IMR-90 (cell line): ENCODE results near the gene TMEM72. TPM values are rescaled to one million over a fixed set of nuclear protein-coding genes. Genes with fewer than 3 reads are reported as not detected.
A peak's percentile ranks its signal among the peaks of the same experiment; 100 is the strongest.

Experiments used
- ATAC-seq: fragments of 200-7000 bp; cut with Tn5 transposase; 2 replicates; pipeline ENCODE4 v1.9.1; 2020; ENCODE audit warnings: low read depth, mild to moderate bottlenecking, moderate library complexity
- BruUV-seq: library from RNA; stranded (reverse); fragments of 400-500 nt; replicated peaks from 2 replicates; lab custom pipeline; 2021; lab: Mats Ljungman, UMichigan
- CTCF ChIA-PET: fragments of 300-600 bp; formaldehyde crosslinking; extraction: SDS; loops from one replicate; lab custom pipeline; 2021; ENCODE audit warnings: antibody characterized with exemption; lab: Yijun Ruan, JAX
- POLR2A ChIA-PET: fragments of 300-600 bp; sonication (Branson Sonifier 250); formaldehyde crosslinking; loops from one replicate; lab custom pipeline; 2022; ENCODE audit warnings: antibody characterized with exemption; ENCODE audit not compliant: unreplicated experiment; lab: Charles Lee
- DNase-seq: peaks from one replicate; pipeline ENCODE4 v3.0.0; 2013
- H2AFZ ChIP-seq: replicated peaks from 2 replicates; pipeline ENCODE3; 2013; ENCODE audit warnings: low read length, mild to moderate bottlenecking; ENCODE audit not compliant: poor library complexity
- H2AK5ac ChIP-seq: 2 replicates; pipeline ENCODE4 v1.6.1; 2013; ENCODE audit warnings: low read depth, low read length, inconsistent platforms
- H2AK9ac ChIP-seq: replicated peaks from 2 replicates; pipeline ENCODE3; 2013; ENCODE audit warnings: mild to moderate bottlenecking, low read depth, low read length, moderate library complexity; ENCODE audit not compliant: poor library complexity
- H2BK120ac ChIP-seq: 2 replicates; pipeline ENCODE4 v1.6.1; 2013; ENCODE audit warnings: low read depth, low read length, inconsistent platforms
- H2BK15ac ChIP-seq: 3 replicates; pipeline ENCODE4 v1.6.1; 2013; ENCODE audit warnings: low read depth, low read length, inconsistent platforms
- H2BK20ac ChIP-seq: 2 replicates; pipeline ENCODE4 v1.6.1; 2013; ENCODE audit warnings: low read depth, mild to moderate bottlenecking, inconsistent platforms, low read length, moderate library complexity
- H2BK5ac ChIP-seq: 2 replicates; pipeline ENCODE4 v1.6.1; 2013; ENCODE audit warnings: mild to moderate bottlenecking, low read depth, low read length, inconsistent platforms; ENCODE audit not compliant: poor library complexity, severe bottlenecking
- H3K14ac ChIP-seq: replicated peaks from 2 replicates; pipeline ENCODE4 v1.6.1; 2013; ENCODE audit warnings: low read depth, low read length, inconsistent platforms
- H3K18ac ChIP-seq: 2 replicates; pipeline ENCODE4 v1.6.1; 2013; ENCODE audit warnings: low read depth, low read length, control low read depth
- H3K23ac ChIP-seq: 2 replicates; pipeline ENCODE4 v1.6.1; 2013; ENCODE audit warnings: low read depth, low read length, inconsistent platforms
- H3K27ac ChIP-seq: 2 replicates; pipeline ENCODE4 v1.5.1; 2013; ENCODE audit warnings: mild to moderate bottlenecking, control low read depth, low read length; ENCODE audit not compliant: insufficient read depth
- H3K27me3 ChIP-seq: 2 replicates; pipeline ENCODE4 v1.6.1; 2013; ENCODE audit warnings: low read length; ENCODE audit not compliant: control insufficient read depth, insufficient read depth
- H3K36me3 ChIP-seq: 2 replicates; pipeline ENCODE4 v1.6.1; 2013; ENCODE audit warnings: low read length, mixed read lengths; ENCODE audit not compliant: control insufficient read depth, insufficient read depth
- H3K4ac ChIP-seq: 2 replicates; pipeline ENCODE4 v1.6.1; 2013; ENCODE audit warnings: low read depth, low read length, inconsistent platforms
- H3K4me1 ChIP-seq: 2 replicates; pipeline ENCODE4 v1.6.1; 2013; ENCODE audit warnings: low read length, mixed read lengths; ENCODE audit not compliant: control insufficient read depth, insufficient read depth
- H3K4me2 ChIP-seq: 2 replicates; pipeline ENCODE4 v1.6.1; 2013; ENCODE audit warnings: low read depth, mild to moderate bottlenecking, control low read depth, low read length, moderate library complexity
- H3K4me3 ChIP-seq: 2 replicates; pipeline ENCODE4 v1.5.1; 2013; ENCODE audit warnings: low read depth, mild to moderate bottlenecking, control low read depth, low read length, moderate library complexity; ENCODE audit not compliant: insufficient read depth
- H3K56ac ChIP-seq: 2 replicates; pipeline ENCODE4 v1.6.1; 2013; ENCODE audit warnings: low read length, inconsistent platforms; ENCODE audit not compliant: insufficient read depth; ENCODE audit errors: extremely low read depth
- H3K79me1 ChIP-seq, 2 experiments: 2 replicates each; pipeline ENCODE4 v1.6.1; 2013; ENCODE audit warnings: low read length in 2 of 2, inconsistent platforms in 1 of 2, low read depth in 1 of 2
- H3K9ac ChIP-seq: 2 replicates; pipeline ENCODE4 v1.6.1; 2013; ENCODE audit warnings: low read depth, low read length, control low read depth
- H3K9me1 ChIP-seq: 2 replicates; pipeline ENCODE4 v1.6.1; 2013; ENCODE audit warnings: low read length, inconsistent platforms; ENCODE audit not compliant: insufficient read depth
- H3K9me3 ChIP-seq: 2 replicates; pipeline ENCODE4 v1.6.1; 2013; ENCODE audit warnings: low read length; ENCODE audit not compliant: control insufficient read depth, insufficient read depth
- H4K20me1 ChIP-seq: 2 replicates; pipeline ENCODE4 v1.6.1; 2013; ENCODE audit warnings: low read length, inconsistent platforms; ENCODE audit not compliant: insufficient read depth
- H4K5ac ChIP-seq: 2 replicates; pipeline ENCODE4 v1.6.1; 2013; ENCODE audit warnings: mild to moderate bottlenecking, low read depth, low read length, control low read depth
- H4K8ac ChIP-seq, 2 experiments: 2 replicates each; pipeline ENCODE4 v1.6.1; 2013; ENCODE audit warnings: low read depth in 2 of 2, low read length in 2 of 2, control low read depth in 1 of 2, inconsistent platforms in 1 of 2
- H4K91ac ChIP-seq: 2 replicates; pipeline ENCODE4 v1.6.1; 2013; ENCODE audit warnings: low read depth, low read length, inconsistent platforms; ENCODE audit not compliant: insufficient read depth
- BHLHE40 ChIP-seq: fragments of 150-350 bp; IDR thresholded peaks from 2 replicates; pipeline ENCODE4 v1.6.1; 2016; ENCODE audit warnings: mild to moderate bottlenecking, low read depth, low read length
- CEBPB ChIP-seq: IDR thresholded peaks from 2 replicates; pipeline ENCODE4 v1.6.1; 2012; ENCODE audit warnings: low read depth, low read length, improper control_type of control experiment
- CHD1 ChIP-seq: IDR thresholded peaks from 2 replicates; pipeline ENCODE4 v1.6.1; 2012; ENCODE audit warnings: low read depth, low read length, improper control_type of control experiment
- CTCF ChIP-seq: conservative IDR thresholded peaks from 2 replicates; pipeline ENCODE4 v1.5.1; 2012; ENCODE audit warnings: mild to moderate bottlenecking, low read depth, low read length, improper control_type of control experiment
- FOS ChIP-seq: fragments of 150-350 bp; IDR thresholded peaks from 2 replicates; pipeline ENCODE4 v1.6.1; 2016; ENCODE audit warnings: low read depth, low read length
- MAFK ChIP-seq: IDR thresholded peaks from 2 replicates; pipeline ENCODE4 v1.6.1; 2012; ENCODE audit warnings: low read depth, low read length, improper control_type of control experiment
- MAZ ChIP-seq: IDR thresholded peaks from 2 replicates; pipeline ENCODE4 v1.6.1; 2012; ENCODE audit warnings: low read depth, mild to moderate bottlenecking, low read length, improper control_type of control experiment, moderate library complexity, borderline replicate concordance
- MXI1 ChIP-seq: IDR thresholded peaks from 2 replicates; pipeline ENCODE4 v1.6.1; 2012; ENCODE audit warnings: low read depth, mild to moderate bottlenecking, low read length, moderate library complexity, borderline replicate concordance
- NFE2L2 ChIP-seq: fragments of 150-350 bp; IDR thresholded peaks from 2 replicates; pipeline ENCODE4 v1.6.1; 2016; ENCODE audit warnings: low read depth, mild to moderate bottlenecking, low read length
- POLR2A ChIP-seq: IDR thresholded peaks from 2 replicates; pipeline ENCODE4 v1.6.1; 2012; ENCODE audit warnings: mild to moderate bottlenecking, low read depth, low read length
- RAD21 ChIP-seq: IDR thresholded peaks from 2 replicates; pipeline ENCODE4 v1.6.1; 2012; ENCODE audit warnings: low read length, improper control_type of control experiment
- RFX5 ChIP-seq: IDR thresholded peaks from 2 replicates; pipeline ENCODE4 v1.8.0; 2012; ENCODE audit warnings: low read depth, mild to moderate bottlenecking, low read length, moderate library complexity
- SMC3 ChIP-seq: fragments of 150-350 bp; IDR thresholded peaks from 2 replicates; pipeline ENCODE4 v1.6.1; 2016; ENCODE audit warnings: low read depth, mild to moderate bottlenecking, antibody characterized with exemption, low read length, moderate library complexity
- USF2 ChIP-seq: fragments of 150-350 bp; IDR thresholded peaks from 2 replicates; pipeline ENCODE4 v1.6.1; 2017; ENCODE audit warnings: mild to moderate bottlenecking, antibody characterized with exemption, low read length, low read depth
- WGBS, 2 experiments: methylation state at CpG; one replicate each; pipeline versions ENCODE4 v1.1.5 to v1.1.7; 2013; ENCODE audit warnings: missing lambda C conversion rate in 2 of 2; ENCODE audit not compliant: insufficient read length in 1 of 2; ENCODE audit errors: extremely low coverage in 2 of 2; 5-methylcytosine and 5-hydroxymethylcytosine counted together
- dilution Hi-C: fragments of 300-500 bp; cut with HindIII; formaldehyde crosslinking; loops from one replicate; pipeline ENCODE4 v1.14.3; 2018; ENCODE audit warnings: low sequenced_read_pairs; ENCODE audit not compliant: unreplicated experiment
- in situ Hi-C: fragments of 300-500 bp; cut with MboI; formaldehyde crosslinking; loops from 3 replicates; pipeline ENCODE4 v1.14.3; 2019; ENCODE audit warnings: low sequenced_read_pairs, inconsistent platforms, mixed read lengths
- intact Hi-C: fragments of 100-400 bp; cut with micrococcal nuclease; formaldehyde crosslinking; loops from 2 replicates; pipeline ENCODE4 v1.10.0; 2022
- polyA plus RNA-seq, 3 experiments: library from polyadenylated mRNA; depleted of rRNA; stranded (reverse); fragments of >200 nt; gene quantifications; 2 replicates each; pipeline ENCODE4 v1.2.3, GENCODE V29; 2012; ENCODE audit warnings: low replicate concordance in 1 of 3
- total RNA-seq: library from RNA; depleted of rRNA; stranded (reverse); fragments of >200 nt; gene quantifications from 2 replicates; pipeline ENCODE4 v1.2.3, GENCODE V29; 2012

The TMEM72 gene
- total and polyA plus RNA-seq, 2 of the 4 experiments (the other 2 are of a cell fraction): not detected

GRCh38 chr10:44925811-44926750 is 14.9 kb downstream of the TMEM72 start:
- H2BK15ac ChIP-seq: no peak overlapping the region
- ChIA-PET CTCF (no interaction called here), POLR2A (no interaction called here)
- intact Hi-C loops (no loop called here), dilution Hi-C loops (no loop called here), in situ Hi-C loops (no loop called here)
- ATAC-seq (no peak), DNase-seq (no peak)
- H3K4me3 ChIP-seq: no peak overlapping the region
- H3K27me3 ChIP-seq: peaks cover 26% of the 10 kb centered on the region
- TF ChIP-seq NFE2L2 (no peak), MAZ (no peak), MXI1 (no peak), SMC3 (no peak), FOS (no peak), POLR2A (no peak), RFX5 (no peak), USF2 (no peak), BHLHE40 (no peak), MAFK (no peak), CHD1 (no peak), RAD21 (no peak), CEBPB (no peak), CTCF (no peak)
- H3K4ac ChIP-seq: no peak overlapping the region
- H3K23ac ChIP-seq: no peak overlapping the region
- WGBS, 2 experiments: 76% methylated on average over 7 of the region's 16 CpGs; no CpG with 5 or more reads in 1 of the 2 experiments
- no peaks in the 10 kb centered on the region for H4K20me1 ChIP-seq
- H4K5ac ChIP-seq: no peak overlapping the region
- H2BK5ac ChIP-seq: peak overlapping the region; percentile 57
- no peaks in the 10 kb centered on the region for H3K36me3 ChIP-seq
- H2AFZ ChIP-seq: no peak overlapping the region
- no peak overlapping the region for H3K9ac ChIP-seq
- no peak overlapping the region for H3K18ac ChIP-seq
- no TSS peak for BruUV-seq
- H2AK5ac ChIP-seq: no peak overlapping the region
- no peak overlapping the region for H4K8ac ChIP-seq
- no peak overlapping the region for H2BK20ac ChIP-seq
- H3K27ac ChIP-seq: no peak overlapping the region
- H4K91ac ChIP-seq: no peak overlapping the region
- no peak overlapping the region for H2BK120ac ChIP-seq
- no peaks in the 10 kb centered on the region for H3K9me3 ChIP-seq
- H3K4me1 ChIP-seq: no peaks in the 10 kb centered on the region
- no peak overlapping the region for H2AK9ac ChIP-seq
- no peaks in the 10 kb centered on the region for H3K79me1 ChIP-seq
- H3K56ac ChIP-seq: no peak overlapping the region
- H3K14ac ChIP-seq: no peak overlapping the region
- H3K9me1 ChIP-seq: no peaks in the 10 kb centered on the region; the same call in 1 of the 2 replicates
- no peak overlapping the region for H3K4me2 ChIP-seq
